K562 (cell line): ENCODE results near the gene CRACR2B. TPM values are rescaled to one million over a fixed set of nuclear protein-coding genes. Genes with fewer than 3 reads are reported as not detected.

ENCODE experiments used
- CAMTA2 ChIP-seq: fragments of 250-450 bp; sonication (Bioruptor Pico); conservative IDR thresholded peaks from 2 replicates; pipeline ENCODE4 v1.5.1; 2022
- CEBPG ChIP-seq, 3 experiments: fragments of 200-800 bp in 1 of 3; sonication (Bioruptor generic) in 1 of 3; sonication (generic) in 1 of 3; formaldehyde crosslinking in 1 of 3; IDR thresholded peaks in 2 of 3; conservative IDR thresholded peaks in 1 of 3; 2 replicates each; pipeline versions ENCODE4 v1.6.1 to v1.8.0; 2016 to 2022; ENCODE audit warnings: missing compliant biosample characterization in 2 of 3, missing genetic modification characterization in 2 of 3, mild to moderate bottlenecking in 1 of 3, missing genetic modification reagents in 1 of 3
- CHD4 ChIP-seq: fragments of 200-600 bp; sonication (generic); IDR thresholded peaks from 3 replicates; pipeline ENCODE4 v1.6.1; 2012; ENCODE audit warnings: low read depth, mild to moderate bottlenecking, mixed read lengths, low read length, inconsistent platforms; ENCODE audit not compliant: insufficient read depth, insufficient replicate concordance, poor library complexity, severe bottlenecking
- CTBP1 ChIP-seq: fragments of 450-650 bp; IDR thresholded peaks from 2 replicates; pipeline ENCODE4 v1.6.1; 2016; ENCODE audit warnings: borderline replicate concordance
- HDAC8 ChIP-seq: fragments of 450-650 bp; IDR thresholded peaks from 2 replicates; pipeline ENCODE4 v1.6.1; 2016; ENCODE audit warnings: mild to moderate bottlenecking, missing genetic modification characterization, moderate library complexity, missing compliant biosample characterization
- HNRNPL ChIP-seq: fragments of 200-400 bp; formaldehyde crosslinking; IDR thresholded peaks from 2 replicates; pipeline ENCODE4 v1.6.1; 2017; ENCODE audit warnings: low read depth, mild to moderate bottlenecking, low read length
- MAFF ChIP-seq: IDR thresholded peaks from 2 replicates; pipeline ENCODE4 v1.6.1; 2012; ENCODE audit warnings: low read length, improper control_type of control experiment
- MAZ ChIP-seq, 2 experiments: fragments of 450-650 bp in 1 of 2; sonication (generic) in 1 of 2; formaldehyde crosslinking; IDR thresholded peaks in 1 of 2; conservative IDR thresholded peaks in 1 of 2; 2 replicates each; pipeline versions ENCODE4 v1.4.0 to v1.5.0; 2020; ENCODE audit warnings: mild to moderate bottlenecking in 1 of 2, missing genetic modification reagents in 1 of 2
- PHF20 ChIP-seq: fragments of 450-650 bp; IDR thresholded peaks from 2 replicates; pipeline ENCODE4 v1.6.1; 2018; ENCODE audit not compliant: partially characterized antibody
- POLR2AphosphoS5 ChIP-seq: IDR thresholded peaks from 2 replicates; pipeline ENCODE4 v1.6.1; 2011; ENCODE audit warnings: mild to moderate bottlenecking, low read depth, low read length, moderate library complexity; ENCODE audit not compliant: control insufficient read depth, insufficient read depth
- POLR2G ChIP-seq: fragments of 200-400 bp; formaldehyde crosslinking; IDR thresholded peaks from 2 replicates; pipeline ENCODE4 v1.6.1; 2017; ENCODE audit warnings: low read depth, mild to moderate bottlenecking, antibody characterized with exemption, low read length, moderate library complexity
- RCOR1 ChIP-seq, 2 experiments: IDR thresholded peaks; 2 replicates each; pipeline ENCODE4 v1.6.1; 2012; ENCODE audit warnings: low read depth in 2 of 2, low read length in 2 of 2, borderline replicate concordance in 1 of 2, improper control_type of control experiment in 1 of 2
- RUNX1 ChIP-seq: sonication (generic); IDR thresholded peaks from 2 replicates; pipeline ENCODE4 v1.6.1; 2016; ENCODE audit warnings: antibody characterized with exemption, low read depth
- SLC30A9 ChIP-seq: fragments of 250-450 bp; sonication (Bioruptor Pico); IDR thresholded peaks from 2 replicates; pipeline ENCODE4 v1.8.0; 2022; ENCODE audit warnings: mild to moderate bottlenecking, moderate library complexity
- SMARCA5 ChIP-seq: fragments of 450-650 bp; IDR thresholded peaks from 2 replicates; pipeline ENCODE4 v1.6.1; 2016
- SP2 ChIP-seq: IDR thresholded peaks from 2 replicates; pipeline ENCODE4 v1.6.1; 2011; ENCODE audit warnings: mild to moderate bottlenecking, low read depth, low read length, moderate library complexity; ENCODE audit not compliant: poor library complexity, severe bottlenecking; ENCODE audit errors: extremely low read depth
- TAF7 ChIP-seq: fragments of 450-650 bp; IDR thresholded peaks from 2 replicates; pipeline ENCODE4 v1.6.1; 2016; ENCODE audit warnings: missing genetic modification characterization, missing compliant biosample characterization
- TBL1XR1 ChIP-seq, 2 experiments: IDR thresholded peaks; 2 replicates each; pipeline ENCODE4 v1.6.1; 2012; ENCODE audit warnings: improper control_type of control experiment in 2 of 2, low read length in 2 of 2, mild to moderate bottlenecking in 1 of 2
- TCFL5 ChIP-seq: fragments of 250-450 bp; sonication (Bioruptor Pico); conservative IDR thresholded peaks from 2 replicates; pipeline ENCODE4 v1.6.1; 2021; ENCODE audit warnings: mild to moderate bottlenecking, moderate library complexity, matching md5 sums
- ZBTB7A ChIP-seq: IDR thresholded peaks from 2 replicates; pipeline ENCODE4 v1.6.1; 2011; ENCODE audit warnings: low read depth, mild to moderate bottlenecking, low read length, moderate library complexity, borderline replicate concordance; ENCODE audit not compliant: control insufficient read depth
- ZNF589 ChIP-seq: fragments of 200-800 bp; sonication (Bioruptor generic); IDR thresholded peaks from 2 replicates; pipeline ENCODE4 v1.6.1; 2016; ENCODE audit warnings: low read depth, missing genetic modification characterization, missing compliant biosample characterization
- ZSCAN29 ChIP-seq: fragments of 450-650 bp; IDR thresholded peaks from 2 replicates; pipeline ENCODE4 v1.6.1; 2017
- polyA plus RNA-seq, 8 experiments: library from polyadenylated mRNA; depleted of rRNA in 4 of 8; stranded (reverse) in 5 of 8; unstranded in 3 of 8; fragments of >200 nt; fragmentation: Nextera tagmentation in 2 of 8; fragmentation: Illumina TruSeq in 1 of 8; extraction: Ambion mirVana in 2 of 8; extraction: Trizol in 1 of 8; gene quantifications; 2 replicates each; pipeline versions ENCODE4 v1.2.1 to v1.2.3, GENCODE V29; 2011 to 2014; ENCODE audit warnings: inconsistent platforms in 1 of 8, missing spikeins in 1 of 8
- total RNA-seq, 7 experiments: library from RNA; depleted of rRNA in 6 of 7; stranded (reverse); fragments of >200 nt in 6 of 7; fragmentation: Illumina TruSeq in 2 of 7; extraction: Trizol in 2 of 7; gene quantifications; 2 replicates each; pipeline versions ENCODE4 v1.2.1 to v1.2.3, GENCODE V29; 2011 to 2021; ENCODE audit warnings: low replicate concordance in 1 of 7
- TF ChIP-seq, protein P1 (sequence below): fragments of 250-450 bp; sonication (Bioruptor Pico); IDR thresholded peaks from 2 replicates; pipeline ENCODE4 v1.8.0; 2021; ENCODE audit warnings: moderate library complexity, mild to moderate bottlenecking, inconsistent platforms
- TF ChIP-seq, protein P2 (sequence below): fragments of 450-650 bp; formaldehyde crosslinking; IDR thresholded peaks from 2 replicates; pipeline ENCODE4 v1.4.0; 2022; ENCODE audit warnings: missing genetic modification characterization
- TF ChIP-seq, protein P3 (sequence below): fragments of 450-650 bp; IDR thresholded peaks from 2 replicates; pipeline ENCODE4 v1.6.1; 2016; ENCODE audit warnings: borderline replicate concordance

The CRACR2B gene
- total and polyA plus RNA-seq, 9 of the 15 experiments (the other 6 are each of a cell fraction or from before 2014, with no cell fraction given): 0.10 to 51.0 (median 6.0) TPM

DNA sequence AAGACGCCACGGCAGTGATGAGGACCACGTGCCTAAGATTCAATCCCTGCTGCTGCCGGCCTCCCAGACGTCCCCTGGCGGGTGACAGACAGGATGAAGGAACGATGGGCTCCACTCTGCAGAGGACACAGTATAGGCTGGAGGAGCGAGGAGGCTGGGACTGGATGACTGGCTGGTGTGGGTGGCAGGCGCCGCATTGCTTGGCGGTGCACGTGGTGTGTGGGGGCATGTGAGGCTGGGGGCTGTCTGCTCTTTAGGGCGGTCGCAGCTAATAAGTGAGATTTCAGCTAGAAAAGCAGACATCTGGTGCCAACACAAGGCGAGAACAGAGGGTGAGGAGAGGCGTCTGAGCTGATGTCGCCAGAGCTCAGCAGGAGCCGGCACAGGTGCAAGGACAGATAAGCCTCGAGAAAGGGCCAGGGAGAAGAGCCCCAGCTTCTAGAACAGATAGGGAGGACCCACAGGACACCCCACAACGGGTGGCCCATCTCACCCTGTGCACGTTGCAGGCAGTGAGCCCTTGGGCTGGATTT is 48.1 kb downstream of the CRACR2B start (continued):
- TF ChIP-seq POLR2AphosphoS5: peak; percentile 94
- no peak for TF ChIP-seq CEBPG (CRISPR knock-in tag; IDR thresholded peaks at IDR 0.05)
- TF ChIP-seq CEBPG (tag; conservative IDR thresholded peaks at IDR 0.05 in 1 of 2, IDR thresholded peaks at IDR 0.05 in 1 of 2): no peak
- no peak for TF ChIP-seq SMARCA5
- no peak for TF ChIP-seq MAFF
- no peak for TF ChIP-seq CHD4
- TF ChIP-seq HDAC8 (tag): no peak
- TF ChIP-seq, protein P1, sequence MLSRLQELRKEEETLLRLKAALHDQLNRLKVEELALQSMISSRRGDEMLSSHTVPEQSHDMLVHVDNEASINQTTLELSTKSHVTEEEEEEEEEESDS: no peak
- TF ChIP-seq CAMTA2 (CRISPR knock-in tag): no peak
- no peak for TF ChIP-seq PHF20
- TF ChIP-seq ZSCAN29: no peak
- TF ChIP-seq, protein P2, sequence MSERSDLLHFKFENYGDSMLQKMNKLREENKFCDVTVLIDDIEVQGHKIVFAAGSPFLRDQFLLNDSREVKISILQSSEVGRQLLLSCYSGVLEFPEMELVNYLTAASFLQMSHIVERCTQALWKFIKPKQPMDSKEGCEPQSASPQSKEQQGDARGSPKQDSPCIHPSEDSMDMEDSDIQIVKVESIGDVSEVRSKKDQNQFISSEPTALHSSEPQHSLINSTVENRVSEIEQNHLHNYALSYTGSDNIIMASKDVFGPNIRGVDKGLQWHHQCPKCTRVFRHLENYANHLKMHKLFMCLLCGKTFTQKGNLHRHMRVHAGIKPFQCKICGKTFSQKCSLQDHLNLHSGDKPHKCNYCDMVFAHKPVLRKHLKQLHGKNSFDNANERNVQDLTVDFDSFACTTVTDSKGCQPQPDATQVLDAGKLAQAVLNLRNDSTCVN (CRISPR knock-in tag): no peak
- no peak; the same call in 1 of the 2 replicates for TF ChIP-seq ZBTB7A
- TF ChIP-seq ZNF589 (CRISPR knock-in tag): peak; percentile 39; the same call in 1 of the 2 replicates
- no peak for TF ChIP-seq HNRNPL
- no peak for TF ChIP-seq TAF7 (tag)
- TF ChIP-seq MAZ (CRISPR knock-in tag; conservative IDR thresholded peaks at IDR 0.05 in 1 of 2, IDR thresholded peaks at IDR 0.05 in 1 of 2): peak; percentile 41 to 43; a peak in 2 of 4 replicates
- no peak for TF ChIP-seq SLC30A9 (CRISPR knock-in tag)
- peak; percentile 79 for TF ChIP-seq CTBP1
- TF ChIP-seq POLR2G: no peak; the same call in 1 of the 2 replicates
- peak; percentile 90; the same call in 1 of the 2 replicates for TF ChIP-seq RUNX1
- TF ChIP-seq, protein P3, sequence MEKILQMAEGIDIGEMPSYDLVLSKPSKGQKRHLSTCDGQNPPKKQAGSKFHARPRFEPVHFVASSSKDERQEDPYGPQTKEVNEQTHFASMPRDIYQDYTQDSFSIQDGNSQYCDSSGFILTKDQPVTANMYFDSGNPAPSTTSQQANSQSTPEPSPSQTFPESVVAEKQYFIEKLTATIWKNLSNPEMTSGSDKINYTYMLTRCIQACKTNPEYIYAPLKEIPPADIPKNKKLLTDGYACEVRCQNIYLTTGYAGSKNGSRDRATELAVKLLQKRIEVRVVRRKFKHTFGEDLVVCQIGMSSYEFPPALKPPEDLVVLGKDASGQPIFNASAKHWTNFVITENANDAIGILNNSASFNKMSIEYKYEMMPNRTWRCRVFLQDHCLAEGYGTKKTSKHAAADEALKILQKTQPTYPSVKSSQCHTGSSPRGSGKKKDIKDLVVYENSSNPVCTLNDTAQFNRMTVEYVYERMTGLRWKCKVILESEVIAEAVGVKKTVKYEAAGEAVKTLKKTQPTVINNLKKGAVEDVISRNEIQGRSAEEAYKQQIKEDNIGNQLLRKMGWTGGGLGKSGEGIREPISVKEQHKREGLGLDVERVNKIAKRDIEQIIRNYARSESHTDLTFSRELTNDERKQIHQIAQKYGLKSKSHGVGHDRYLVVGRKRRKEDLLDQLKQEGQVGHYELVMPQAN: peak; percentile 39; the same call in 1 of the 2 replicates
- no peak for TF ChIP-seq SP2
- no peak for TF ChIP-seq TCFL5
- peak; percentile 78 to 93 for TF ChIP-seq TBL1XR1 (IDR thresholded peaks at IDR 0.05; ENCODE audit: low read length in 2 of 2)
- TF ChIP-seq RCOR1 (IDR thresholded peaks at IDR 0.05; ENCODE audit: borderline replicate concordance in 1 of 2, low read depth in 2 of 2, low read length in 2 of 2): peak; percentile 77 to 81; a peak in 3 of 4 replicates
